ENCODE data around the gene TMEM131.
"Not testable (repeated sequence)": the region's sequence is repeated elsewhere in the genome, so short reads cannot be mapped to it uniquely, and the experiment has no call there.

Gene TMEM131

GRCh38 chr2:97853057-97853456, 142.7 kb downstream of the TMEM131 start:
- DNase-seq, result not testable (repeated sequence)

- DNase-seq, result no peak
Observed at GRCh38 chr2:97851172-97851571, 144.6 kb downstream of the TMEM131 start.

GRCh38 chr2:97849881-97850528, 145.7 kb downstream of the TMEM131 start:
- DNase-seq, result no peak

- no peak for DNase-seq
Observed at GRCh38 chr2:97848306-97848705, 147.4 kb downstream of the TMEM131 start.

- DNase-seq, result not testable (repeated sequence)
Observed at GRCh38 chr2:97846716-97847115, 149.0 kb downstream of the TMEM131 start.

- DNase-seq, result no peak
Observed at GRCh38 chr2:97845818-97846217, 149.9 kb downstream of the TMEM131 start.

- DNase-seq, result no peak
Observed at GRCh38 chr2:97845133-97845532, 150.6 kb downstream of the TMEM131 start.

GRCh38 chr2:97844311-97844859, 151.4 kb downstream of the TMEM131 start:
- peak; percentile 44 for DNase-seq

- DNase-seq, result no peak
Observed at GRCh38 chr2:97840198-97840597, 155.6 kb downstream of the TMEM131 start.

- no peak for DNase-seq
Observed at GRCh38 chr2:97834610-97835009, 161.1 kb downstream of the TMEM131 start.

GRCh38 chr2:97831121-97831520, 164.6 kb downstream of the TMEM131 start:
- no peak for DNase-seq

GRCh38 chr2:97829255-97829654, 166.5 kb downstream of the TMEM131 start:
- not testable (repeated sequence) for DNase-seq

GRCh38 chr2:97827013-97827412, 168.7 kb downstream of the TMEM131 start:
- DNase-seq, result not testable (repeated sequence)

- DNase-seq, result not testable (repeated sequence)
Observed at GRCh38 chr2:97826266-97826847, 169.4 kb downstream of the TMEM131 start.

GRCh38 chr2:97824011-97824410, 171.7 kb downstream of the TMEM131 start:
- DNase-seq, result not testable (repeated sequence)

- not testable (repeated sequence) for DNase-seq
Observed at GRCh38 chr2:97821862-97822261, 173.9 kb downstream of the TMEM131 start.

GRCh38 chr2:97819754-97820153, 176.0 kb downstream of the TMEM131 start:
- no peak for DNase-seq

- no peak for DNase-seq
Observed at GRCh38 chr2:97816411-97816810, 179.3 kb downstream of the TMEM131 start.

GRCh38 chr2:97812931-97813330, 182.8 kb downstream of the TMEM131 start:
- no peak for DNase-seq

- no peak for DNase-seq
Observed at GRCh38 chr2:97808816-97809215, 186.9 kb downstream of the TMEM131 start.

GRCh38 chr2:97806738-97807618, 188.8 kb downstream of the TMEM131 start:
- DNase-seq, result peak; percentile 21

- no peak for DNase-seq
Observed at GRCh38 chr2:97805776-97806175, 190.0 kb downstream of the TMEM131 start.

- DNase-seq, result no peak
Observed at GRCh38 chr2:97801028-97801427, 194.7 kb downstream of the TMEM131 start.

Data from NCI-H1417 treated with DMSO at 0.1 percent for 48 hours (cell line).